WTC11 (cell line): Measurements from ENCODE around the gene DUSP3.
"Not testable (repeated sequence)": the region's sequence is repeated elsewhere in the genome, so short reads cannot be mapped to it uniquely, and the experiment has no call there.

Experiments used
- CTCF ChIP-seq: fragments of 200-600 bp; IDR thresholded peaks from 2 replicates; pipeline ENCODE4 v1.8.0; 2022; ENCODE audit warnings: antibody characterized with exemption
- ZSCAN18 ChIP-seq: fragments of 250-450 bp; sonication (Bioruptor Pico); IDR thresholded peaks from 2 replicates; pipeline ENCODE4 v2.1.2; 2022; ENCODE audit warnings: mild to moderate bottlenecking, moderate library complexity

- not testable (repeated sequence) for TF ChIP-seq ZSCAN18, CTCF
These were observed 13.9 kb upstream of the DUSP3 start for GRCh38 chr17:43792668-43793067.
